Astrocyte of the spinal cord (primary cell): ENCODE data around the gene TMEM120B.

Experiments
- DNase-seq: peaks from one replicate; pipeline ENCODE4 v3.0.0; 2011; ENCODE audit warnings: low read depth, low spot score
- H3K4me3 ChIP-seq: 2 replicates; pipeline ENCODE4 v1.5.1; 2011; ENCODE audit warnings: low read depth, mild to moderate bottlenecking, low read length, moderate library complexity
- CTCF ChIP-seq: IDR thresholded peaks from 2 replicates; pipeline ENCODE4 v1.5.1; 2012; ENCODE audit warnings: low read depth, mild to moderate bottlenecking, low read length, inconsistent platforms
- in situ Hi-C: cut with HindIII; loops from 2 replicates; pipeline ENCODE4 v1.10.0; 2017; ENCODE audit warnings: low sequenced_read_pairs

The TMEM120B gene

DNA sequence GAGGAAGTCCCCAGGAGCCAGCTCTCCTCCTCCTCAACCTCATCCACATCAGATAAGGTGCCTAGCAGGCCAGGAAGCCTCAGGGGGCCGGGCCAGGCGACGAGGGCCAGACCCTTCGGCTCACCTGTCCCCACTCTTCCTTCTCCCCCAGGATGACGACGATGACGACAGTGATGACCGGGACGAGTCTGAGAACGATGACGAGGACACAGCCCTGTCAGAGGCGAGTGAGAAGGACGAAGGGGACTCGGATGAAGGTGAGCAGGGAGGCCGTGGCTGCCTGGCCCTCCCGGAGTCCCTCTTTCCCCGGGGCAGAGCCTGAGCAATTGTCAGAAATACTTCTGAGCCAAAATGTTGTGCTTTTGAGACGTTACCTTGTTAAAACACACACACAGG is 105.1 kb downstream of the TMEM120B start:
- no peak for TF ChIP-seq CTCF
- no peak for DNase-seq
- H3K4me3 ChIP-seq, result no peak overlapping the region
- in situ Hi-C loops, result no loop called here

DNA sequence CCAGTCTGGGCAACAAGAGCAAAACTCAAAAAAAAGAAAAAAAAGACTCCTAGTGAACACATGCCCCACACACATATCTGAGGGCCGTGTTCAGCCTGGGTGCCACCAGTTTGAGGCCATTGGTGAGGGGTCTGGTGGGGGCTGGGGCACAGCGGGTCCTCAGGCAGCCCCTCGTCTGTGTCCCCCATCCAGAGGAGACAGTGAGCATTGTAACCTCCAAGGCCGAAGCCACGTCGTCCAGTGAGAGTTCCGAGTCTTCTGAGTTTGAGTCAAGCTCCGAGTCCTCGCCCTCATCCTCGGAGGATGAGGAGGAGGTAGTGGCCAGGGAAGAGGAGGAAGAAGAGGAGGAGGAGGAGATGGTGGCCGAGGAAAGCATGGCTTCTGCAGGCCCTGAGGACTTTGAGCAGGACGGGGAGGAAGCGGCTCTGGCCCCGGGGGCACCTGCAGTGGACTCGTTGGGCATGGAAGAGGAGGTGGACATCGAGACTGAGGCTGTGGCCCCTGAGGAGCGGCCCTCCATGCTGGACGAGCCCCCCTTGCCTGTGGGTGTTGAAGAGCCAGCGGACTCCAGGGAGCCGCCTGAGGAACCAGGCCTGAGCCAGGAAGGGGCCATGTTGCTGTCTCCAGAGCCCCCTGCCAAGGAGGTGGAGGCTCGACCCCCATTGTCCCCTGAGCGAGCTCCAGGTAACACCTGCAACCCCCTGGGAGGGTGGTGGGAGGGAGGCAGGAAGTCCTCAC is 106.8 kb downstream of the TMEM120B start:
- no peak for TF ChIP-seq CTCF
- H3K4me3 ChIP-seq, result no peak overlapping the region
- in situ Hi-C loops, result no loop called here
- no peak for DNase-seq

DNA sequence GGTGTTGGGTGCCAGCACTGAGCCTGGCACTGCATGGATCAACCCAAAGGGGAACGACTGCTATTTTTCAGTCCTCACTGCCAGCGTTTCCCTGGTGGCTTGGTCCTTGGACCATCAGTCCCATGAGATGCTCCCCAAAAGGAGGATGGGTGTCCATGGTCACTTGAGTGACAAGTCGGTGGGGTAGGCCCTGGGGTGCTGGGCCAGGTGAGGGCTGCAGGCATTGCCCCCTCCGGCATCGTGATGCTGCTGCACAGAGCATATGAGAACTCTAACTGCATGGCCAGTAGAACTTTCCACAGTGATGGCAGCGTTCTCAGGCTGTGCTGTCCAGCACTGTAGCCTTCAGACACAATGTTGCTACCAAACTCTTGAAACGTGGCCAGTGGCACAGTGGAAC is 107.5 kb downstream of the TMEM120B start:
- H3K4me3 ChIP-seq, result no peak overlapping the region
- in situ Hi-C loops, result no loop called here

DNA sequence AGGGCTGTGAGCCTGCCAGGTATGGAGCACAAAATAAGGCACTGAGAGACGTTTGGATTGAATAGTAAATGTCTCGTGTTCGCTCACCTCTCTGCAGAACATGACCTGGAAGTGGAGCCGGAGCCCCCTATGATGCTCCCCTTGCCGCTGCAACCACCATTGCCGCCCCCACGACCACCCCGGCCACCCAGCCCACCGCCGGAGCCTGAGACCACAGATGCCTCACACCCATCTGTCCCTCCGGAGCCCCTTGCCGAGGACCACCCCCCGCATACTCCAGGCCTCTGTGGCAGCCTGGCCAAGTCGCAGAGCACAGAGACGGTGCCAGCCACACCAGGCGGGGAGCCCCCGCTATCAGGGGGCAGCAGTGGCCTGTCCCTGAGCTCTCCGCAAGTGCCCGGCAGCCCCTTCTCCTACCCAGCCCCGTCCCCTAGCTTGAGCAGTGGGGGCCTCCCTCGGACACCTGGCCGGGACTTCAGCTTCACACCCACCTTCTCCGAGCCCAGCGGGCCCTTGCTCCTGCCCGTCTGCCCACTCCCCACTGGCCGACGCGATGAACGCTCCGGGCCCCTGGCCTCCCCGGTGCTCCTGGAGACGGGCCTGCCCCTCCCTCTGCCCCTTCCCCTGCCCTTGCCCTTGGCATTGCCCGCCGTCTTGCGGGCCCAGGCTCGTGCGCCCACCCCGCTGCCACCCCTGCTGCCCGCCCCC is 110.0 kb downstream of the TMEM120B start:
- in situ Hi-C loops, result no loop called here
- no peak for DNase-seq
- no peak overlapping the region for H3K4me3 ChIP-seq
- no peak for TF ChIP-seq CTCF

More for the DNA sequence above, 107.5 kb downstream of the TMEM120B start:
- DNase-seq, result no peak
- no peak for TF ChIP-seq CTCF

DNA sequence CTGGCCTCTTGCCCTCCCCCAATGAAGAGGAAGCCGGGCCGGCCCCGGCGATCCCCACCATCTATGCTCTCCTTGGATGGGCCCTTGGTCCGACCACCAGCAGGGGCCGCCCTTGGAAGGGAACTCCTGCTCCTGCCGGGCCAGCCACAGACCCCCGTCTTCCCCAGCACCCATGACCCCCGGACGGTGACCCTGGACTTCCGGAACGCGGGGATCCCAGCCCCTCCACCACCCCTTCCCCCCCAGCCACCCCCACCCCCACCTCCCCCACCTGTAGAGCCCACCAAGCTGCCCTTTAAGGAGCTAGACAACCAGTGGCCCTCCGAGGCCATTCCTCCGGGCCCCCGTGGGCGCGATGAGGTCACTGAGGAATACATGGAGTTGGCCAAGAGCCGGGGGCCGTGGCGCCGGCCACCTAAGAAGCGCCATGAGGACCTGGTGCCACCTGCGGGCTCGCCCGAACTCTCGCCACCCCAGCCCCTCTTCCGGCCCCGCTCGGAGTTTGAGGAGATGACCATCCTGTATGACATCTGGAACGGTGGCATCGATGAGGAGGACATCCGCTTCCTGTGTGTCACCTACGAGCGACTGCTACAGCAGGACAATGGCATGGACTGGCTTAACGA is 110.7 kb downstream of the TMEM120B start:
- no peak for DNase-seq
- in situ Hi-C loops, result no loop called here
- peak; percentile 26 for TF ChIP-seq CTCF
- H3K4me3 ChIP-seq, result no peak overlapping the region

DNA sequence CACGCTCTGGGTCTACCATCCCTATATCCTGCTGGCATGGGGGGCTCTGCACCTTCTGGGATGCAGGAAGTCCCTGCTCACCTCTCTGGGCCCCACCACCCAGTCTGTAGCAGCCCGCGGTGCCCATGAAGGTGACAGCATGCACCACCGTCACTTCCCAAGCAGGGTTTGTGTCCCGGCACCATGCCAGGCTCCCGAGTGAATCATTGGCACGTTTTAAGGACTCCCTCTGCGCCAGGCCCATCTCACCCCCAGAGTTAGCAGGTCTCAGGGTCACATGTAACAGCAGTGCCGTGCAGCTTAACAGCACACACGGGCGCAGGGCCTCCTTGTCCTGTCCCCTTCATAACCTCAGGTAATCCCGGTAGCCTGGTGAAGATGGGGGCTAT is 111.2 kb downstream of the TMEM120B start:
- TF ChIP-seq CTCF, result no peak
- H3K4me3 ChIP-seq, result no peak overlapping the region
- no peak for DNase-seq
- in situ Hi-C loops, result no loop called here
